ENCODE measurements around the gene KRTAP12-2. TPM values are rescaled to one million over a fixed set of nuclear protein-coding genes. Genes with fewer than 3 reads are reported as not detected.

KRTAP12-2 gene
- total RNA-seq, 2 donors from 2014 or later = not detected

- H3K27me3 Mint-ChIP-seq (ENCODE audit: insufficient read depth) = no peaks in the 10 kb centered on the region
- 88 to 94% methylated on average over 5 to 6 of the region's 6 CpGs for WGBS, 2 experiments (ENCODE audit: insufficient coverage in 1 of 2, insufficient read length in 1 of 2)
- peaks cover 4% of the 10 kb centered on the region for H3K4me1 Mint-ChIP-seq
- Histone ChIP-seq H3K9ac (ENCODE audit: extremely low read depth, low read length, poor library complexity, severe bottlenecking) (no peak overlapping the region), H3K27ac (ENCODE audit: low read depth, low read length) (no peak overlapping the region), H3K27me3 (ENCODE audit: control insufficient read depth, insufficient read depth, low read length, poor library complexity, severe bottlenecking) (no peaks in the 10 kb centered on the region), H3K9me3 (ENCODE audit: control insufficient read depth, low read length) (peaks cover 54% of the 10 kb centered on the region), H3K36me3 (ENCODE audit: control insufficient read depth, insufficient read depth, low read length) (no peaks in the 10 kb centered on the region), H3K4me3 (ENCODE audit: low read length) (no peak overlapping the region), H3K4me1 (ENCODE audit: control insufficient read depth, insufficient read depth, low read length) (no peaks in the 10 kb centered on the region)
- TF ChIP-seq CTCF (conservative IDR thresholded peaks at IDR 0.05) = no peak
- H3K36me3 Mint-ChIP-seq (ENCODE audit: low read depth) = no peaks in the 10 kb centered on the region
- H3K27ac Mint-ChIP-seq = no peak overlapping the region
- no peak for DNase-seq
- no peak overlapping the region for H3K4me3 Mint-ChIP-seq
- peaks cover 56% of the 10 kb centered on the region for H3K9me3 Mint-ChIP-seq
Observed at GRCh38 chr21:44619886-44620285, 46.8 kb downstream of the KRTAP12-2 start.

GRCh38 chr21:44618909-44619308 lies 47.8 kb downstream of the KRTAP12-2 start:
- Mint-ChIP-seq H3K9me3 (peaks cover 46% of the 10 kb centered on the region), H3K27ac (no peak overlapping the region), H3K4me1 (peaks cover 4% of the 10 kb centered on the region), H3K27me3 (ENCODE audit: insufficient read depth) (peaks cover 2% of the 10 kb centered on the region), H3K36me3 (ENCODE audit: low read depth) (no peaks in the 10 kb centered on the region), H3K4me3 (no peak overlapping the region)
- Histone ChIP-seq H3K9me3 (ENCODE audit: control insufficient read depth, low read length) (peaks cover 44% of the 10 kb centered on the region), H3K36me3 (ENCODE audit: control insufficient read depth, insufficient read depth, low read length) (no peaks in the 10 kb centered on the region), H3K27ac (ENCODE audit: low read depth, low read length) (no peak overlapping the region), H3K4me3 (ENCODE audit: low read length) (no peak overlapping the region), H3K4me1 (ENCODE audit: control insufficient read depth, insufficient read depth, low read length) (no peaks in the 10 kb centered on the region), H3K9ac (ENCODE audit: extremely low read depth, low read length, poor library complexity, severe bottlenecking) (no peak overlapping the region), H3K27me3 (ENCODE audit: control insufficient read depth, insufficient read depth, low read length, poor library complexity, severe bottlenecking) (no peaks in the 10 kb centered on the region)
- DNase-seq = no peak
- 95 to 97% methylated on average over 3 of the region's 3 CpGs for WGBS, 2 experiments (ENCODE audit: insufficient coverage in 1 of 2, insufficient read length in 1 of 2)
- no peak for TF ChIP-seq CTCF (conservative IDR thresholded peaks at IDR 0.05)

- peak; percentile 77 for DNase-seq
- no peaks in the 10 kb centered on the region for H3K36me3 ChIP-seq (ENCODE audit: control insufficient read depth, insufficient read depth, low read length)
- Mint-ChIP-seq H3K9me3 (peaks cover 42% of the 10 kb centered on the region), H3K27ac (no peak overlapping the region), H3K4me1 (peaks cover 4% of the 10 kb centered on the region), H3K27me3 (ENCODE audit: insufficient read depth) (peaks cover 2% of the 10 kb centered on the region), H3K36me3 (ENCODE audit: low read depth) (no peaks in the 10 kb centered on the region), H3K4me3 (no peak overlapping the region)
- WGBS, 2 experiments (ENCODE audit: insufficient coverage in 1 of 2, insufficient read length in 1 of 2) = 83 to 86% methylated on average over 1 to 4 of the region's 4 CpGs
- no peaks in the 10 kb centered on the region for H3K4me1 ChIP-seq (ENCODE audit: control insufficient read depth, insufficient read depth, low read length)
- H3K9ac ChIP-seq (ENCODE audit: extremely low read depth, low read length, poor library complexity, severe bottlenecking) = no peak overlapping the region
- H3K27ac ChIP-seq (ENCODE audit: low read depth, low read length) = no peak overlapping the region
- H3K27me3 ChIP-seq (ENCODE audit: control insufficient read depth, insufficient read depth, low read length, poor library complexity, severe bottlenecking) = no peaks in the 10 kb centered on the region
- peaks cover 40% of the 10 kb centered on the region for H3K9me3 ChIP-seq (ENCODE audit: control insufficient read depth, low read length)
- peak; percentile 69 for TF ChIP-seq CTCF (conservative IDR thresholded peaks at IDR 0.05)
- H3K4me3 ChIP-seq (ENCODE audit: low read length) = no peak overlapping the region
Observed at GRCh38 chr21:44618504-44618903, 48.2 kb downstream of the KRTAP12-2 start.
